ENCODE measurements around the gene DUS2.

The DUS2 gene

DNA sequence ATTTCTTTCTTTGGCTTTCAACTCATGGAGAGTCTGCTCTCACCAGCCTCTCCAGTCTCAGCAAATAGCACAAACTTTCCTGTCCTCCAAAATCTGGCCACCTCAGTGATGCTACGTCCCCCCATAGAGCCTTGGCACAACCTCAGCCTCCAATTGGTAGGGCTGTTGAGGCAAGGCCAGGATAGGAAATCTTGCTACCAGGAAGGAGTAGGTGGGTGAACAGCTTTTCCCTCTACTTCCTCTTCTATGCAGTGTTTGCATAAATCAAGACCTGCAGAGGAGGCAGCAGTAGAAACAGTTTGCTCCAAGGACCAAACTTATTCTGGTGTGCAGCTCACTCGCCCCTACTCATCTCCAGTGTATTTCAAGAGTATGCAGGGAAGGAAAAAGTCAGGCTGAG is 23.1 kb upstream of the DUS2 start (continued):
- TF ChIP-seq, protein P1, sequence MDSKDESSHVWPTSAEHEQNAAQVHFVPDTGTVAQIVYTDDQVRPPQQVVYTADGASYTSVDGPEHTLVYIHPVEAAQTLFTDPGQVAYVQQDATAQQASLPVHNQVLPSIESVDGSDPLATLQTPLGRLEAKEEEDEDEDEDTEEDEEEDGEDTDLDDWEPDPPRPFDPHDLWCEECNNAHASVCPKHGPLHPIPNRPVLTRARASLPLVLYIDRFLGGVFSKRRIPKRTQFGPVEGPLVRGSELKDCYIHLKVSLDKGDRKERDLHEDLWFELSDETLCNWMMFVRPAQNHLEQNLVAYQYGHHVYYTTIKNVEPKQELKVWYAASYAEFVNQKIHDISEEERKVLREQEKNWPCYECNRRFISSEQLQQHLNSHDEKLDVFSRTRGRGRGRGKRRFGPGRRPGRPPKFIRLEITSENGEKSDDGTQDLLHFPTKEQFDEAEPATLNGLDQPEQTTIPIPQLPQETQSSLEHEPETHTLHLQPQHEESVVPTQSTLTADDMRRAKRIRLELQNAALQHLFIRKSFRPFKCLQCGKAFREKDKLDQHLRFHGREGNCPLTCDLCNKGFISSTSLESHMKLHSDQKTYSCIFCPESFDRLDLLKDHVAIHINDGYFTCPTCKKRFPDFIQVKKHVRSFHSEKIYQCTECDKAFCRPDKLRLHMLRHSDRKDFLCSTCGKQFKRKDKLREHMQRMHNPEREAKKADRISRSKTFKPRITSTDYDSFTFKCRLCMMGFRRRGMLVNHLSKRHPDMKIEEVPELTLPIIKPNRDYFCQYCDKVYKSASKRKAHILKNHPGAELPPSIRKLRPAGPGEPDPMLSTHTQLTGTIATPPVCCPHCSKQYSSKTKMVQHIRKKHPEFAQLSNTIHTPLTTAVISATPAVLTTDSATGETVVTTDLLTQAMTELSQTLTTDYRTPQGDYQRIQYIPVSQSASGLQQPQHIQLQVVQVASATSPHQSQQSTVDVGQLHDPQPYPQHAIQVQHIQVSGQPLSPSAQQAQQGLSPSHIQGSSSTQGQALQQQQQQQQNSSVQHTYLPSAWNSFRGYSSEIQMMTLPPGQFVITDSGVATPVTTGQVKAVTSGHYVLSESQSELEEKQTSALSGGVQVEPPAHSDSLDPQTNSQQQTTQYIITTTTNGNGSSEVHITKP (tag by site-specific recombination; IDR thresholded peaks at IDR 0.05): no peak
- TF ChIP-seq, protein P2, sequence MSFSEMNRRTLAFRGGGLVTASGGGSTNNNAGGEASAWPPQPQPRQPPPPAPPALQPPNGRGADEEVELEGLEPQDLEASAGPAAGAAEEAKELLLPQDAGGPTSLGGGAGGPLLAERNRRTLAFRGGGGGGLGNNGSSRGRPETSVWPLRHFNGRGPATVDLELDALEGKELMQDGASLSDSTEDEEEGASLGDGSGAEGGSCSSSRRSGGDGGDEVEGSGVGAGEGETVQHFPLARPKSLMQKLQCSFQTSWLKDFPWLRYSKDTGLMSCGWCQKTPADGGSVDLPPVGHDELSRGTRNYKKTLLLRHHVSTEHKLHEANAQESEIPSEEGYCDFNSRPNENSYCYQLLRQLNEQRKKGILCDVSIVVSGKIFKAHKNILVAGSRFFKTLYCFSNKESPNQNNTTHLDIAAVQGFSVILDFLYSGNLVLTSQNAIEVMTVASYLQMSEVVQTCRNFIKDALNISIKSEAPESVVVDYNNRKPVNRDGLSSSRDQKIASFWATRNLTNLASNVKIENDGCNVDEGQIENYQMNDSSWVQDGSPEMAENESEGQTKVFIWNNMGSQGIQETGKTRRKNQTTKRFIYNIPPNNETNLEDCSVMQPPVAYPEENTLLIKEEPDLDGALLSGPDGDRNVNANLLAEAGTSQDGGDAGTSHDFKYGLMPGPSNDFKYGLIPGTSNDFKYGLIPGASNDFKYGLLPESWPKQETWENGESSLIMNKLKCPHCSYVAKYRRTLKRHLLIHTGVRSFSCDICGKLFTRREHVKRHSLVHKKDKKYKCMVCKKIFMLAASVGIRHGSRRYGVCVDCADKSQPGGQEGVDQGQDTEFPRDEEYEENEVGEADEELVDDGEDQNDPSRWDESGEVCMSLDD (tag by site-specific recombination; IDR thresholded peaks at IDR 0.05): no peak
- TF ChIP-seq ZBTB48 (tag by site-specific recombination; IDR thresholded peaks at IDR 0.05) (no peak), ZNF530 (tag by site-specific recombination; IDR thresholded peaks at IDR 0.05; ENCODE audit: low read depth) (no peak), ZNF350 (tag by site-specific recombination; IDR thresholded peaks at IDR 0.05) (no peak), ZNF155 (tag by site-specific recombination; IDR thresholded peaks at IDR 0.05) (no peak), BCL11A (tag by site-specific recombination; IDR thresholded peaks at IDR 0.05; ENCODE audit: low read depth) (no peak), ZNF747 (tag by site-specific recombination; IDR thresholded peaks at IDR 0.05) (no peak), SCRT2 (tag by site-specific recombination; IDR thresholded peaks at IDR 0.05) (no peak)
- TF ChIP-seq, protein P3, sequence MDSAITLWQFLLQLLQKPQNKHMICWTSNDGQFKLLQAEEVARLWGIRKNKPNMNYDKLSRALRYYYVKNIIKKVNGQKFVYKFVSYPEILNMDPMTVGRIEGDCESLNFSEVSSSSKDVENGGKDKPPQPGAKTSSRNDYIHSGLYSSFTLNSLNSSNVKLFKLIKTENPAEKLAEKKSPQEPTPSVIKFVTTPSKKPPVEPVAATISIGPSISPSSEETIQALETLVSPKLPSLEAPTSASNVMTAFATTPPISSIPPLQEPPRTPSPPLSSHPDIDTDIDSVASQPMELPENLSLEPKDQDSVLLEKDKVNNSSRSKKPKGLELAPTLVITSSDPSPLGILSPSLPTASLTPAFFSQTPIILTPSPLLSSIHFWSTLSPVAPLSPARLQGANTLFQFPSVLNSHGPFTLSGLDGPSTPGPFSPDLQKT (IDR thresholded peaks at IDR 0.05; ENCODE audit: borderline replicate concordance, low read depth, low read length): no peak

DNA sequence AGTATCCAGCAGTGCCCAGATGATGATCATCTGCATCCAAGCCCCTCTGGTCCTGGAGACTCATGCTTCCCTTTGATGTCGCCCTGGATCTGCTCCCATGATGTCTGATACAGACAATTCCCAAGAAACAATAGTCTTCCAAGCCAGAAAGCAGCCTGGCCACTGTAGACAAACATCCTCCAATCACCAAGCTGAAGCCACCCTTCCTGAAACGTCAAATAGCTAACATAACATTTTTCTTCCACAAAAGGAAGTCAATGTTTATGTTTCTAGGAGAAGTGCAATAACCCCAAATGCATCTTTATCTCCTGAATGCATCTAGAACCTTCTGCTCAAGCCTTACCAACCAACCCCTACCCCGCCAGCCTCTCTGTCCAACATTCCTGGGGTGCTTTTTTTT is 22.6 kb upstream of the DUS2 start:
- no peak for TF ChIP-seq EGR2 (tag by site-specific recombination; IDR thresholded peaks at IDR 0.05; ENCODE audit: low read depth)
- no peak for TF ChIP-seq ZNF837 (tag by site-specific recombination; IDR thresholded peaks at IDR 0.05)
- no peak for TF ChIP-seq IKZF3 (tag by site-specific recombination; IDR thresholded peaks at IDR 0.05)
- TF ChIP-seq ZNF202 (tag by site-specific recombination; IDR thresholded peaks at IDR 0.05; ENCODE audit: borderline replicate concordance): no peak
- no peak for TF ChIP-seq ZNF24 (tag by site-specific recombination; IDR thresholded peaks at IDR 0.05)
- no peak for TF ChIP-seq SP2 (tag by site-specific recombination; IDR thresholded peaks at IDR 0.05)
- TF ChIP-seq, protein P3 (IDR thresholded peaks at IDR 0.05; ENCODE audit: borderline replicate concordance, low read depth, low read length): no peak
- TF ChIP-seq, protein P4, sequence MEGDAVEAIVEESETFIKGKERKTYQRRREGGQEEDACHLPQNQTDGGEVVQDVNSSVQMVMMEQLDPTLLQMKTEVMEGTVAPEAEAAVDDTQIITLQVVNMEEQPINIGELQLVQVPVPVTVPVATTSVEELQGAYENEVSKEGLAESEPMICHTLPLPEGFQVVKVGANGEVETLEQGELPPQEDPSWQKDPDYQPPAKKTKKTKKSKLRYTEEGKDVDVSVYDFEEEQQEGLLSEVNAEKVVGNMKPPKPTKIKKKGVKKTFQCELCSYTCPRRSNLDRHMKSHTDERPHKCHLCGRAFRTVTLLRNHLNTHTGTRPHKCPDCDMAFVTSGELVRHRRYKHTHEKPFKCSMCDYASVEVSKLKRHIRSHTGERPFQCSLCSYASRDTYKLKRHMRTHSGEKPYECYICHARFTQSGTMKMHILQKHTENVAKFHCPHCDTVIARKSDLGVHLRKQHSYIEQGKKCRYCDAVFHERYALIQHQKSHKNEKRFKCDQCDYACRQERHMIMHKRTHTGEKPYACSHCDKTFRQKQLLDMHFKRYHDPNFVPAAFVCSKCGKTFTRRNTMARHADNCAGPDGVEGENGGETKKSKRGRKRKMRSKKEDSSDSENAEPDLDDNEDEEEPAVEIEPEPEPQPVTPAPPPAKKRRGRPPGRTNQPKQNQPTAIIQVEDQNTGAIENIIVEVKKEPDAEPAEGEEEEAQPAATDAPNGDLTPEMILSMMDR (tag by site-specific recombination; IDR thresholded peaks at IDR 0.05): no peak
- no peak for TF ChIP-seq ZNF610 (tag by site-specific recombination; IDR thresholded peaks at IDR 0.05; ENCODE audit: borderline replicate concordance)
- Histone ChIP-seq H3K36me3 (ENCODE audit: control insufficient read depth in 2 of 2, insufficient read depth in 1 of 2, low read length in 2 of 2) (no peaks in the 10 kb centered on the region), H3K27ac (ENCODE audit: extremely low read depth, low read depth, low read length) (no peak overlapping the region), H3K4me3 (ENCODE audit: low read depth, low read length) (no peak overlapping the region), H3K4me1 (ENCODE audit: control insufficient read depth, insufficient read depth, low read length) (no peaks in the 10 kb centered on the region), H3K9me3 (ENCODE audit: control insufficient read depth, insufficient read depth, low read depth, low read length) (no peaks in the 10 kb centered on the region)
- CTCF ChIA-PET: no interaction called here
- POLR2A ChIA-PET: interaction anchor here (1.4 kb wide), 1 partner anchor 18 kb away, joined by 4 read pairs; no protein-coding TSS in a partner anchor
